Testis (tissue), 3 donors: ENCODE results near the gene TBPL2. TPM values are rescaled to one million over a fixed set of nuclear protein-coding genes. Genes with fewer than 3 reads are reported as not detected.
"Not testable (repeated sequence)": the region's sequence is repeated elsewhere in the genome, so short reads cannot be mapped to it uniquely, and the experiment has no call there.

Source experiments
- DNase-seq: peaks from one replicate; pipeline ENCODE4 v3.0.0-alpha.2; 2019
- H3K27ac ChIP-seq, 2 donors: fragments of 200-600 bp; sonication (generic); one replicate each; pipeline ENCODE4 v1.5.1; 2019
- H3K27me3 ChIP-seq: fragments of 200-600 bp; sonication (generic); one replicate; pipeline ENCODE4 v1.5.1; 2019
- H3K36me3 ChIP-seq: fragments of 200-600 bp; sonication (generic); one replicate; pipeline ENCODE4 v1.5.1; 2017; ENCODE audit warnings: low read depth; ENCODE audit errors: missing control alignments
- H3K4me1 ChIP-seq: fragments of 200-600 bp; sonication (generic); one replicate; pipeline ENCODE4 v1.5.1; 2019
- H3K4me3 ChIP-seq, 2 donors: fragments of 200-600 bp; sonication (generic); one replicate each; pipeline ENCODE4 v1.5.1; 2017 to 2019
- H3K9me3 ChIP-seq: fragments of 200-600 bp; sonication (generic); one replicate; pipeline ENCODE4 v1.5.1; 2017
- CTCF ChIP-seq, 3 experiments: fragments of 450-650 bp in 2 of 3; fragments of 200-600 bp in 1 of 3; sonication (generic) in 1 of 3; IDR thresholded peaks; one replicate each; pipeline ENCODE4 v1.5.1; 2016 to 2019; ENCODE audit warnings: antibody characterized with exemption in 3 of 3, mild to moderate bottlenecking in 2 of 3, moderate library complexity in 1 of 3
- POLR2A ChIP-seq: fragments of 450-650 bp; IDR thresholded peaks from one replicate; pipeline ENCODE4 v1.6.1; 2017; ENCODE audit warnings: antibody characterized with exemption, mild to moderate bottlenecking, moderate library complexity
- WGBS, 2 donors: methylation state at CpG; one replicate each; pipeline ENCODE4 v1.1.5; 2018; 5-methylcytosine and 5-hydroxymethylcytosine counted together
- intact Hi-C: fragments of 100-400 bp; cut with DNase I; formaldehyde crosslinking; loops from one replicate; pipeline ENCODE4 v1.15.1; 2023; ENCODE audit warnings: low total_unique reads
- polyA plus RNA-seq: library from polyadenylated mRNA; stranded (reverse); fragments of 350-450 nt; fragmentation: Illumina TruSeq; extraction: RNeasy Lipid Tissue Mini Kit (QIAGEN cat#74804); gene quantifications from one replicate; pipeline ENCODE4 v1.2.3, GENCODE V29; 2014; ENCODE audit warnings: low read depth, low replicate concordance; ENCODE audit not compliant: insufficient read depth
- total RNA-seq, 2 donors: library from RNA; depleted of rRNA; stranded (reverse); fragments of >200 nt; gene quantifications; one replicate each; pipeline ENCODE4 v1.2.3, GENCODE V29; 2016

TBPL2 gene
- total and polyA plus RNA-seq, 3 donors from 2014 or later, result 0.39 TPM; not detected in 2

- Histone ChIP-seq H3K27me3 (no peaks in the 10 kb centered on the region), H3K36me3 (no peaks in the 10 kb centered on the region)
- 74 to 80% methylated on average over 4 of the region's 4 CpGs for WGBS, 2 donors
Observed at GRCh38 chr14:55426891-55427290, 13.5 kb downstream of the TBPL2 start.

GRCh38 chr14:55425091-55425490 is 15.3 kb downstream of the TBPL2 start:
- Histone ChIP-seq H3K27me3 (no peaks in the 10 kb centered on the region), H3K27ac (no peak overlapping the region), H3K9me3 (no peaks in the 10 kb centered on the region), H3K36me3 (no peaks in the 10 kb centered on the region), H3K4me1 (no peaks in the 10 kb centered on the region), H3K4me3 (no peak overlapping the region)
- TF ChIP-seq POLR2A (no peak), CTCF (IDR thresholded peaks at IDR 0.05) (no peak)
- intact Hi-C loops, result no loop called here
- 82 to 93% methylated on average over 1 of the region's 1 CpG for WGBS, 2 donors
- no peak for DNase-seq

More at GRCh38 chr14:55426891-55427290, 13.5 kb downstream of the TBPL2 start:
- Histone ChIP-seq H3K27ac (no peak overlapping the region), H3K4me1 (no peaks in the 10 kb centered on the region), H3K4me3 (no peak overlapping the region), H3K9me3 (no peaks in the 10 kb centered on the region)
- DNase-seq, result no peak
- intact Hi-C loops, result no loop called here
- TF ChIP-seq POLR2A, result no peak
- TF ChIP-seq CTCF (IDR thresholded peaks at IDR 0.05), result no peak

- Histone ChIP-seq H3K27ac (no peak overlapping the region), H3K36me3 (no peaks in the 10 kb centered on the region), H3K4me3 (no peak overlapping the region), H3K9me3 (no peaks in the 10 kb centered on the region), H3K4me1 (no peaks in the 10 kb centered on the region), H3K27me3 (no peaks in the 10 kb centered on the region)
- WGBS, 2 donors, result 61 to 71% methylated on average over 2 of the region's 2 CpGs
- no peak for DNase-seq
- TF ChIP-seq CTCF (IDR thresholded peaks at IDR 0.05), result no peak
- TF ChIP-seq POLR2A, result no peak
- intact Hi-C loops, result no loop called here
Observed at GRCh38 chr14:55423969-55424368, 16.4 kb downstream of the TBPL2 start.

GRCh38 chr14:55422338-55422737 is 18.1 kb downstream of the TBPL2 start:
- H3K4me3 ChIP-seq, H3K27ac ChIP-seq, H3K36me3 ChIP-seq, H3K4me1 ChIP-seq, DNase-seq, intact Hi-C loops, H3K27me3 ChIP-seq, H3K9me3 ChIP-seq: not testable (repeated sequence)
- WGBS, 2 donors, result 87 to 92% methylated on average over 11 of the region's 11 CpGs

- Histone ChIP-seq H3K27ac (no peak overlapping the region), H3K27me3 (no peaks in the 10 kb centered on the region), H3K36me3 (no peaks in the 10 kb centered on the region), H3K4me3 (no peak overlapping the region), H3K4me1 (no peaks in the 10 kb centered on the region), H3K9me3 (no peaks in the 10 kb centered on the region)
- TF ChIP-seq CTCF (IDR thresholded peaks at IDR 0.05) (no peak), POLR2A (no peak)
- intact Hi-C loops, result no loop called here
- no peak for DNase-seq
- WGBS, 2 donors, result 88 to 100% methylated on average over 1 of the region's 1 CpG
Observed at GRCh38 chr14:55419663-55420062, 20.8 kb downstream of the TBPL2 start.
